Mucosa of descending colon (tissue), 3 donors: ENCODE results near the gene GTF2F2. TPM values are rescaled to one million over a fixed set of nuclear protein-coding genes. Genes with fewer than 3 reads are reported as not detected.

ENCODE experiments used
- ATAC-seq: fragments of 200-7000 bp; cut with Tn5 transposase; one replicate; pipeline ENCODE4 v1.9.1; 2020; ENCODE audit warnings: mild to moderate bottlenecking, moderate library complexity
- DNase-seq, 3 donors: peaks; one replicate each; pipeline ENCODE4 v3.0.0-alpha.2; 2020
- H3K36me3 ChIP-seq: fragments of 200-600 bp; one replicate; pipeline ENCODE4 v1.8.0; 2021; ENCODE audit warnings: low read depth, mild to moderate bottlenecking
- H3K4me1 ChIP-seq: fragments of 200-600 bp; one replicate; pipeline ENCODE4 v1.8.0; 2021; ENCODE audit warnings: low read depth, mild to moderate bottlenecking
- H3K4me3 ChIP-seq: fragments of 200-600 bp; one replicate; pipeline ENCODE4 v1.8.0; 2021; ENCODE audit warnings: mild to moderate bottlenecking
- H3K9me3 ChIP-seq: fragments of 200-600 bp; one replicate; pipeline ENCODE4 v1.8.0; 2021; ENCODE audit warnings: mild to moderate bottlenecking
- intact Hi-C, 2 donors: fragments of 100-400 bp; cut with DNase I in 1 of 2; cut with micrococcal nuclease in 1 of 2; formaldehyde crosslinking; loops; one replicate each; pipeline versions ENCODE4 v1.11.0 to v1.11.1; 2022; cut with DNase I, micrococcal nuclease
- total RNA-seq, 3 donors: library from RNA; stranded (reverse); fragmentation: NEBNext Ultra II Directional in 2 of 3; extraction: Animal tissue kit (Norgen Biotek cat#: 25700) in 2 of 3; gene quantifications; one replicate each; pipeline versions ENCODE4 v1.2.1 to v1.2.4, GENCODE V29; 2021 to 2023
- TF ChIP-seq, protein P1 (sequence below): fragments of 200-600 bp; IDR thresholded peaks from one replicate; pipeline ENCODE4 v1.8.0; 2022; ENCODE audit warnings: antibody characterized with exemption, mild to moderate bottlenecking
- donor health status: DM: no; HTN: no; CAD: no; lungs with moderate emphysema.
- donor health status: DM: no; HTN: no; CAD: no.
- donor health status: DM: no; HTN: yes; CAD: no.

The GTF2F2 gene
- total RNA-seq, 3 donors from 2014 or later: 15.4 to 22.0 (median 15.9) TPM

DNA sequence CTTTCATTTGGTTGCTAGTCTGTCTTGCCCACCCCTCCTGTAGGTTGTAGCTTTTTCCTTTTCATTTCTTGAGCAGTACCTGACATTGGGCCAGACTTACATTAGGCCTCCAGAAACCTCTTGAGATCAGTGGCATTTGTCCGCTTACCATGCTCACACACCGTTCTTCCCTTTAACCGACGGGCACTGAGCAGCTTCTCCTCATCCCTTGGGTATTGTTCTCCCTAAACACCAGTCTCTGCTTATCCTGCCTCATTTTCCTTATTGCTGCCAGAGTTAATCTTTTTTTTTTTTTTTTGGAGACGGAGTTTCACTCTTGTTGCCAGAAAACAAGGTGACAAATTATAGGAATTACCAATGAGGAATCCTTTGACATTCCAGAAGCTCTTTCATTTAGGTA, 107.7 kb downstream of the GTF2F2 start:
- H3K4me3 ChIP-seq: no peak overlapping the region
- H3K4me1 ChIP-seq: no peaks in the 10 kb centered on the region
- TF ChIP-seq, protein P1, sequence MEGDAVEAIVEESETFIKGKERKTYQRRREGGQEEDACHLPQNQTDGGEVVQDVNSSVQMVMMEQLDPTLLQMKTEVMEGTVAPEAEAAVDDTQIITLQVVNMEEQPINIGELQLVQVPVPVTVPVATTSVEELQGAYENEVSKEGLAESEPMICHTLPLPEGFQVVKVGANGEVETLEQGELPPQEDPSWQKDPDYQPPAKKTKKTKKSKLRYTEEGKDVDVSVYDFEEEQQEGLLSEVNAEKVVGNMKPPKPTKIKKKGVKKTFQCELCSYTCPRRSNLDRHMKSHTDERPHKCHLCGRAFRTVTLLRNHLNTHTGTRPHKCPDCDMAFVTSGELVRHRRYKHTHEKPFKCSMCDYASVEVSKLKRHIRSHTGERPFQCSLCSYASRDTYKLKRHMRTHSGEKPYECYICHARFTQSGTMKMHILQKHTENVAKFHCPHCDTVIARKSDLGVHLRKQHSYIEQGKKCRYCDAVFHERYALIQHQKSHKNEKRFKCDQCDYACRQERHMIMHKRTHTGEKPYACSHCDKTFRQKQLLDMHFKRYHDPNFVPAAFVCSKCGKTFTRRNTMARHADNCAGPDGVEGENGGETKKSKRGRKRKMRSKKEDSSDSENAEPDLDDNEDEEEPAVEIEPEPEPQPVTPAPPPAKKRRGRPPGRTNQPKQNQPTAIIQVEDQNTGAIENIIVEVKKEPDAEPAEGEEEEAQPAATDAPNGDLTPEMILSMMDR: no peak
- DNase-seq (no peak), ATAC-seq (no peak)
- H3K9me3 ChIP-seq: no peaks in the 10 kb centered on the region
- H3K36me3 ChIP-seq: no peaks in the 10 kb centered on the region
- intact Hi-C loops: no loop called here

DNA sequence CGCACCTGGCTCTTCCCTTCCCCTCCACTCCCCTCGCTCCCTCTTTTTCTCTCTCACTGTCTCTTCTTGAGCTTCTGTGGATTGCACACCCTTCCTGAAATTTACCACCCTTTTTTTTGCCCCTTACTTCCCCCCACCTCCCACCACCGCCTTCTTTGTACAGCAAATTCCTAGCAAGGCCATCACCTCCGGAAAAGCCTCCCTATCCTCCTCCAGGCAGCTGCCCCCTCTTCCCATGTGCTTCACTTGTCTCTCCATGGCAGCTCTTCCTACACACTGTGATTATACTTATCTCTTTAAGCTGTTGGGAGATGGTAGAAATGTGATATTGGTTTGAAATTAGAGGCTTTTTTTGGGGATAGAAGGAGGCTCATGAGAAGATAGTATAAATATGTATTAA, 108.9 kb downstream of the GTF2F2 start:
- ATAC-seq (no peak), DNase-seq (no peak)
- Histone ChIP-seq H3K4me1 (no peaks in the 10 kb centered on the region), H3K36me3 (no peaks in the 10 kb centered on the region), H3K9me3 (no peaks in the 10 kb centered on the region), H3K4me3 (no peak overlapping the region)
- TF ChIP-seq, protein P1: no peak
- intact Hi-C loops: no loop called here

DNA sequence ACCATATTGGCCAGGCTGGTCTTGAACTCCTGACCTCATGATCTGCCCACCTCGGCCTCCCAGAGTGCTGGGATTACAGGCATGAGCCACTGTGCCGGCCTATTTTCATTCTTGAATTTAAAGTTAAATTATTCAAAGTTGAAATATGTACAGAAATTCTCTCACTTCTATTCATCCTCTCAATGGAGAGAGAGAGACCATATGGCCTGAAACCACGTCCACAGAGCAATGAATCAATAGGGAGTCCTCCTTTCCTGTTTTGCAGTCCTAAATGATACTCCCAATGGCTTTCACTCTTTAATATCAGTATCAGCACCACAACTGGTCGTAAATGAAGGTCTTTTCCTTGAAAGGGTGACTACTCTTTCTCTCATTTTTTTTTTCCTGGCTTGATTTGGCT, 111.0 kb downstream of the GTF2F2 start:
- Histone ChIP-seq H3K36me3 (no peaks in the 10 kb centered on the region), H3K9me3 (no peaks in the 10 kb centered on the region), H3K4me1 (no peaks in the 10 kb centered on the region), H3K4me3 (no peak overlapping the region)
- TF ChIP-seq, protein P1: no peak
- no peak for DNase-seq
- intact Hi-C loops: no loop called here
- no peak for ATAC-seq

DNA sequence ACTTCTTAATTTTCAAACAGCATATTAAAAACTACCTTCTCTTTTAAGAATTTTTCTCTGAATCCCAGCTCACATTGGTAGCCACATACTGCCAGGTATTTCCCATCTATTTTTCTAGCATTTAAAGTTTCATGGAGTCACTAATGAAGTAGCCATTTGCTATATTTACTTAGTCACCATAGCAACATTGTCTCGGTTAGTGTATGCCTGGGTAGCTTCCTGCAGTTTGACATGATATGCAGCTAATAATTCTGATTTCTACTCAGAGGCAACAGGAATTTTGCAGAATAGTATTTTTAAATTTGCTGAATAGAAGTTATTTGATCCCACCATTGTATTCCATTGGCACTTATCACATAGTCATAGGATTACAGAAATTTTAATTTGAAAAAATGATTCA, 111.4 kb downstream of the GTF2F2 start:
- Histone ChIP-seq H3K4me1 (no peaks in the 10 kb centered on the region), H3K9me3 (no peaks in the 10 kb centered on the region), H3K36me3 (no peaks in the 10 kb centered on the region), H3K4me3 (no peak overlapping the region)
- DNase-seq (no peak), ATAC-seq (no peak)
- intact Hi-C loops: no loop called here
- TF ChIP-seq, protein P1: no peak

DNA sequence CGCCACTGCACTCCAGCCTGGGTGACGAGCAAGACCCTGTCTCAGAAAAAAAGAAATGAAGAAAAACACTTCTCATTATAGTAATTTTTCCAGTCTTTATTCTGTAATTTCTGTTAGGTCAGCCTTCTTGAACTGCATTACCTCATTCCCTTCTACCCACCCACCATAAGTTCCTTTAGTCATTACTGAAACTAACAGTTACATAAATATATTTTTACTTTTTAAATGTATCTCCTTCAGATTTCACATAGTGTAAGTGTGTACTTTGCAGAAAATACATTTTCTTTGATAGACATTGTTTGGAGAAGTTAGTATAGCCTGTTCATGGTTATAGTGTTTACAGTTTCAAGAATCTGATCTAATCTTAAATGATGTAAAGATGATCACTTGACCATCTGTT, 112.3 kb downstream of the GTF2F2 start:
- no peak for DNase-seq
- Histone ChIP-seq H3K4me1 (no peaks in the 10 kb centered on the region), H3K9me3 (no peaks in the 10 kb centered on the region), H3K36me3 (no peaks in the 10 kb centered on the region), H3K4me3 (no peak overlapping the region)
- TF ChIP-seq, protein P1: no peak
- intact Hi-C loops: no loop called here
- no peak for ATAC-seq
